Vagina (tissue), 2 donors: Measurements from ENCODE around the gene RBM8A. TPM values are rescaled to one million over a fixed set of nuclear protein-coding genes. Genes with fewer than 3 reads are reported as not detected.
"Not testable (repeated sequence)": the region's sequence is repeated elsewhere in the genome, so short reads cannot be mapped to it uniquely, and the experiment has no call there.

Experiments used
- DNase-seq, 2 donors: peaks; one replicate each; pipeline ENCODE4 v3.0.0-alpha.2; 2017; ENCODE audit errors: extremely low spot score in 2 of 2
- H3K27ac ChIP-seq: fragments of 200-600 bp; sonication (generic); one replicate; pipeline ENCODE4 v1.5.1; 2019
- H3K27me3 ChIP-seq: fragments of 200-600 bp; sonication (generic); one replicate; pipeline ENCODE4 v1.5.1; 2019
- H3K36me3 ChIP-seq, 2 donors: fragments of 200-600 bp; sonication (generic); one replicate each; pipeline ENCODE4 v1.5.1; 2017 to 2019
- H3K4me1 ChIP-seq: fragments of 200-600 bp; sonication (generic); one replicate; pipeline ENCODE4 v1.5.1; 2019
- H3K4me3 ChIP-seq, 2 donors: fragments of 200-600 bp; sonication (generic); 1 replicate in 1 of 2; 2 replicates in 1 of 2; pipeline ENCODE4 v1.5.1; 2016 to 2019
- H3K9me3 ChIP-seq: fragments of 200-600 bp; sonication (generic); one replicate; pipeline ENCODE4 v1.5.1; 2019
- CTCF ChIP-seq, 3 experiments: fragments of 450-650 bp in 2 of 3; fragments of 200-600 bp in 1 of 3; sonication (generic) in 1 of 3; IDR thresholded peaks; one replicate each; pipeline ENCODE4 v1.5.1; 2017 to 2019; ENCODE audit warnings: antibody characterized with exemption in 3 of 3, mild to moderate bottlenecking in 2 of 3, moderate library complexity in 2 of 3
- POLR2A ChIP-seq, 2 donors: fragments of 450-650 bp; IDR thresholded peaks; one replicate each; pipeline ENCODE4 v1.6.1; 2017; ENCODE audit warnings: antibody characterized with exemption in 2 of 2, mild to moderate bottlenecking in 2 of 2, moderate library complexity in 2 of 2
- POLR2AphosphoS5 ChIP-seq, 2 donors: sonication (generic); formaldehyde crosslinking; IDR thresholded peaks; one replicate each; pipeline ENCODE4 v1.9.0; 2017; ENCODE audit warnings: antibody characterized with exemption in 2 of 2, mild to moderate bottlenecking in 2 of 2, low read depth in 1 of 2; ENCODE audit not compliant: insufficient read depth in 1 of 2
- intact Hi-C: fragments of 100-400 bp; cut with DNase I; formaldehyde crosslinking; loops from one replicate; pipeline ENCODE4 v1.15.1; 2023
- total RNA-seq: library from RNA; depleted of rRNA; stranded (reverse); fragments of >200 nt; gene quantifications from one replicate; pipeline ENCODE4 v1.2.3, GENCODE V29; 2016

RBM8A gene
- total RNA-seq, 1 donor from 2014 or later: 93.3 TPM

GRCh38 chr1:145927916-145928643 lies 796 bp upstream of the RBM8A start:
- no peak for DNase-seq
- Histone ChIP-seq H3K36me3 (peaks cover 0 to 19% of the 10 kb centered on the region in 2 donors), H3K9me3 (no peaks in the 10 kb centered on the region), H3K4me3 (peak overlapping the region; percentile 75 to 78), H3K27ac (peak overlapping the region; percentile 92), H3K4me1 (peaks cover 25% of the 10 kb centered on the region), H3K27me3 (no peaks in the 10 kb centered on the region)
- intact Hi-C loops: no loop called here
- no peak for TF ChIP-seq CTCF (IDR thresholded peaks at IDR 0.05)
- TF ChIP-seq POLR2A (IDR thresholded peaks at IDR 0.05): no peak
- no peak for TF ChIP-seq POLR2AphosphoS5 (IDR thresholded peaks at IDR 0.05; ENCODE audit: insufficient read depth in 1 of 2, low read depth in 1 of 2)

- Histone ChIP-seq H3K4me1 (peaks cover 25% of the 10 kb centered on the region), H3K4me3 (peak overlapping the region; percentile 75 to 78), H3K27me3 (no peaks in the 10 kb centered on the region), H3K9me3 (no peaks in the 10 kb centered on the region), H3K36me3 (peaks cover 0 to 21% of the 10 kb centered on the region in 2 donors), H3K27ac (peak overlapping the region; percentile 92)
- TF ChIP-seq POLR2A (IDR thresholded peaks at IDR 0.05): no peak
- no peak for TF ChIP-seq POLR2AphosphoS5 (IDR thresholded peaks at IDR 0.05; ENCODE audit: insufficient read depth in 1 of 2, low read depth in 1 of 2)
- TF ChIP-seq CTCF (IDR thresholded peaks at IDR 0.05): no peak
- DNase-seq: no peak
- intact Hi-C loops: no loop called here
Observed at GRCh38 chr1:145926686-145927062, 610 bp downstream of the RBM8A start.

- intact Hi-C loops: no loop called here
- TF ChIP-seq CTCF (IDR thresholded peaks at IDR 0.05) (no peak), POLR2AphosphoS5 (IDR thresholded peaks at IDR 0.05; ENCODE audit: insufficient read depth in 1 of 2, low read depth in 1 of 2) (no peak), POLR2A (IDR thresholded peaks at IDR 0.05) (no peak)
- no peak for DNase-seq
Observed at GRCh38 chr1:145922266-145922665, 5.0 kb downstream of the RBM8A start.

GRCh38 chr1:145920297-145920696 lies 7.0 kb downstream of the RBM8A start:
- DNase-seq, H3K9me3 ChIP-seq, intact Hi-C loops, H3K27me3 ChIP-seq, H3K27ac ChIP-seq: not testable (repeated sequence)
- Histone ChIP-seq H3K4me1 (peaks cover 31% of the 10 kb centered on the region), H3K4me3 (peak overlapping the region in 1 of 2 donors; percentile 97), H3K36me3 (peaks cover 0 to 18% of the 10 kb centered on the region in 2 donors)

More at GRCh38 chr1:145922266-145922665, 5.0 kb downstream of the RBM8A start:
- Histone ChIP-seq H3K9me3 (no peaks in the 10 kb centered on the region), H3K27me3 (no peaks in the 10 kb centered on the region), H3K4me1 (peaks cover 34% of the 10 kb centered on the region), H3K36me3 (peaks cover 0 to 21% of the 10 kb centered on the region in 2 donors), H3K27ac (no peak overlapping the region), H3K4me3 (no peak overlapping the region)

GRCh38 chr1:145918992-145919939 lies 8.0 kb downstream of the RBM8A start:
- TF ChIP-seq POLR2A (IDR thresholded peaks at IDR 0.05) (no peak), POLR2AphosphoS5 (IDR thresholded peaks at IDR 0.05; ENCODE audit: insufficient read depth in 1 of 2, low read depth in 1 of 2) (peak in 1 of 2 donors; percentile 73), CTCF (IDR thresholded peaks at IDR 0.05) (no peak)
- Histone ChIP-seq H3K36me3 (peaks cover 0 to 27% of the 10 kb centered on the region in 2 donors), H3K9me3 (no peaks in the 10 kb centered on the region), H3K27me3 (no peaks in the 10 kb centered on the region), H3K4me3 (peak overlapping the region; percentile 94 to 97), H3K27ac (peak overlapping the region; percentile 81), H3K4me1 (peaks cover 31% of the 10 kb centered on the region)
- no peak for DNase-seq
- intact Hi-C loops: loop anchor here (5.0 to 10.0 kb wide), 3 partner anchors 43 to 96 kb away; partner anchors contain the start of genes ANKRD34A, PIAS3 and POLR3GL
